HepG2 (cell line): ENCODE results near the gene ALDH4A1. TPM values are rescaled to one million over a fixed set of nuclear protein-coding genes. Genes with fewer than 3 reads are reported as not detected.

Experiments used
- GATAD1 ChIP-seq: IDR thresholded peaks from 2 replicates; pipeline ENCODE4 v1.6.1; 2016; ENCODE audit warnings: missing genetic modification reagents, missing compliant biosample characterization
- MBNL3 ChIP-seq: fragments of 250-450 bp; sonication (Bioruptor Pico); conservative IDR thresholded peaks from 2 replicates; pipeline ENCODE4 v1.8.0; 2022; ENCODE audit warnings: mild to moderate bottlenecking, inconsistent platforms
- MTA1 ChIP-seq: sonication (generic); formaldehyde crosslinking; IDR thresholded peaks from 2 replicates; pipeline ENCODE4 v1.4.0; 2020; ENCODE audit warnings: missing genetic modification reagents, mild to moderate bottlenecking, borderline replicate concordance
- MXD4 ChIP-seq: IDR thresholded peaks from 2 replicates; pipeline ENCODE4 v1.6.1; 2016; ENCODE audit warnings: mild to moderate bottlenecking, missing biosample characterization, missing genetic modification reagents
- PAWR ChIP-seq: sonication (generic); formaldehyde crosslinking; IDR thresholded peaks from 2 replicates; pipeline ENCODE4 v1.4.0; 2020; ENCODE audit warnings: missing genetic modification reagents, mild to moderate bottlenecking, borderline replicate concordance
- RBFOX2 ChIP-seq: fragments of 200-400 bp; formaldehyde crosslinking; IDR thresholded peaks from 2 replicates; pipeline ENCODE4 v1.6.1; 2017; ENCODE audit warnings: low read depth, mild to moderate bottlenecking, low read length
- SNAPC2 ChIP-seq: sonication (generic); formaldehyde crosslinking; IDR thresholded peaks from 2 replicates; pipeline ENCODE4 v1.8.1; 2022; ENCODE audit warnings: mild to moderate bottlenecking, missing genetic modification reagents
- THAP11 ChIP-seq: IDR thresholded peaks from 2 replicates; pipeline ENCODE4 v1.6.1; 2016; ENCODE audit warnings: missing biosample characterization, missing genetic modification reagents
- ZNF407 ChIP-seq: sonication (generic); formaldehyde crosslinking; IDR thresholded peaks from one replicate; pipeline ENCODE4 v1.5.1; 2020; ENCODE audit warnings: mild to moderate bottlenecking, missing genetic modification reagents; ENCODE audit errors: not compliant biosample characterization
- ZNF432 ChIP-seq: sonication (generic); formaldehyde crosslinking; IDR thresholded peaks from 2 replicates; pipeline ENCODE4 v1.5.0; 2020; ENCODE audit warnings: missing genetic modification reagents, mild to moderate bottlenecking, borderline replicate concordance
- polyA plus RNA-seq, 8 experiments: library from polyadenylated mRNA; depleted of rRNA in 3 of 8; stranded (reverse) in 7 of 8; unstranded in 1 of 8; fragments of >200 nt; fragmentation: Illumina TruSeq in 4 of 8; extraction: Trizol in 4 of 8; gene quantifications; 2 replicates each; pipeline versions ENCODE4 v1.2.1 to v1.2.3, GENCODE V29; 2011 to 2016; ENCODE audit warnings: low read depth in 4 of 8, missing spikeins in 1 of 8, mixed read lengths in 1 of 8; ENCODE audit not compliant: insufficient read depth in 1 of 8
- total RNA-seq, 5 experiments: library from RNA; depleted of rRNA; stranded (reverse); fragments of >200 nt; fragmentation: Illumina TruSeq; extraction: Trizol; gene quantifications; 2 replicates each; pipeline ENCODE4 v1.2.3, GENCODE V29; 2016; ENCODE audit warnings: low read depth in 1 of 5
- TF ChIP-seq, protein P1 (sequence below): sonication (generic); formaldehyde crosslinking; IDR thresholded peaks from 2 replicates; pipeline ENCODE4 v1.5.1; 2020; ENCODE audit warnings: mild to moderate bottlenecking, missing genetic modification reagents, borderline replicate concordance
- TF ChIP-seq, protein P2 (sequence below): sonication (generic); formaldehyde crosslinking; IDR thresholded peaks from 2 replicates; pipeline ENCODE4 v1.8.1; 2023; ENCODE audit warnings: mild to moderate bottlenecking, missing genetic modification reagents

ALDH4A1 gene
- total and polyA plus RNA-seq, 2 of the 13 experiments (the other 11 are each of a cell fraction or from before 2014, with no cell fraction given): 76.4 to 240 TPM

DNA sequence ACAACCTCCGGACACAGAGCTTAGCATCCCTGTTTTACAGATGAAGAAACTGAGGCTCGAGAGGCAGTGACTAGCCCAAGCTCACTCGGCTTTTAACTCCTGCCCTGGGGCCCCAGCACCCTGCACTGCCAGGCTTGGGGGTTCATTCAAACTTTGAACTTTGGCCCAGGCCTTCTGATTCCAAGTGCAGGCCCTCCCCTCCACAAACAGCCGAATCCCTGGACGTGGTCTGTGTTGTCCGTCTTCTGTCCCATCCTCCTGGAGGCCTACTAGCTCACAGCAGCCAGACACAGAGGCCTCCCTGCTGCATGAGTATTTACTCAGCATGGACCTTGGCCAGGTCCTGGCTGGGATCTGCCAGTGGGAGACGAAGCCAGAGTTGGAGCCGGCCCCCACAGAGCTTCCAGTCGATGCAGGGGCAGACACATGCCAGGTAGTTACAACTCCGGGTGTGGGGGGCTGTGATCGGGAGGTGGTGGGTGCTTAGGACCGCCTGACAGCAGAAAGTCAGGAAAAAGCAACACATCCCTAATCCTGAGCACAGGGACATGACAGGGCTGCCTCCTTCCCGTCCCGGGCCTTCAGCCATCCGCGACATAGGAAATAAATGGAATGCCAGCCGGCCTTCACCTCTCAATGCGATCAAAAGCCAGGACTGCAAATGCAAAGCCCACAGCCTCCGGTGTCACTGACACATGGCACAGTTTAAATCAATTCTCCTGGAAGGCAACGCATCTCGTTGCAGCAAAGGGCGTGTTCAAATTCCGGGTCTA is 46.7 kb upstream of the ALDH4A1 start (continued):
- TF ChIP-seq ZNF407 (CRISPR knock-in tag) (peak; percentile 51), PAWR (CRISPR knock-in tag) (0 out of 2 replicates have a peak, but pooled peaks have one; percentile 37), MBNL3 (CRISPR knock-in tag) (no peak), THAP11 (peak; percentile 64), ZNF432 (no peak; the same call in 1 of the 2 replicates), RBFOX2 (0 out of 2 replicates have a peak, but pooled peaks have one; percentile 25), MXD4 (CRISPR knock-in tag) (no peak; the same call in 1 of the 2 replicates), MTA1 (peak; percentile 93), SNAPC2 (CRISPR knock-in tag) (no peak; the same call in 1 of the 2 replicates), GATAD1 (CRISPR knock-in tag) (peak; percentile 58)
- TF ChIP-seq, protein P1, sequence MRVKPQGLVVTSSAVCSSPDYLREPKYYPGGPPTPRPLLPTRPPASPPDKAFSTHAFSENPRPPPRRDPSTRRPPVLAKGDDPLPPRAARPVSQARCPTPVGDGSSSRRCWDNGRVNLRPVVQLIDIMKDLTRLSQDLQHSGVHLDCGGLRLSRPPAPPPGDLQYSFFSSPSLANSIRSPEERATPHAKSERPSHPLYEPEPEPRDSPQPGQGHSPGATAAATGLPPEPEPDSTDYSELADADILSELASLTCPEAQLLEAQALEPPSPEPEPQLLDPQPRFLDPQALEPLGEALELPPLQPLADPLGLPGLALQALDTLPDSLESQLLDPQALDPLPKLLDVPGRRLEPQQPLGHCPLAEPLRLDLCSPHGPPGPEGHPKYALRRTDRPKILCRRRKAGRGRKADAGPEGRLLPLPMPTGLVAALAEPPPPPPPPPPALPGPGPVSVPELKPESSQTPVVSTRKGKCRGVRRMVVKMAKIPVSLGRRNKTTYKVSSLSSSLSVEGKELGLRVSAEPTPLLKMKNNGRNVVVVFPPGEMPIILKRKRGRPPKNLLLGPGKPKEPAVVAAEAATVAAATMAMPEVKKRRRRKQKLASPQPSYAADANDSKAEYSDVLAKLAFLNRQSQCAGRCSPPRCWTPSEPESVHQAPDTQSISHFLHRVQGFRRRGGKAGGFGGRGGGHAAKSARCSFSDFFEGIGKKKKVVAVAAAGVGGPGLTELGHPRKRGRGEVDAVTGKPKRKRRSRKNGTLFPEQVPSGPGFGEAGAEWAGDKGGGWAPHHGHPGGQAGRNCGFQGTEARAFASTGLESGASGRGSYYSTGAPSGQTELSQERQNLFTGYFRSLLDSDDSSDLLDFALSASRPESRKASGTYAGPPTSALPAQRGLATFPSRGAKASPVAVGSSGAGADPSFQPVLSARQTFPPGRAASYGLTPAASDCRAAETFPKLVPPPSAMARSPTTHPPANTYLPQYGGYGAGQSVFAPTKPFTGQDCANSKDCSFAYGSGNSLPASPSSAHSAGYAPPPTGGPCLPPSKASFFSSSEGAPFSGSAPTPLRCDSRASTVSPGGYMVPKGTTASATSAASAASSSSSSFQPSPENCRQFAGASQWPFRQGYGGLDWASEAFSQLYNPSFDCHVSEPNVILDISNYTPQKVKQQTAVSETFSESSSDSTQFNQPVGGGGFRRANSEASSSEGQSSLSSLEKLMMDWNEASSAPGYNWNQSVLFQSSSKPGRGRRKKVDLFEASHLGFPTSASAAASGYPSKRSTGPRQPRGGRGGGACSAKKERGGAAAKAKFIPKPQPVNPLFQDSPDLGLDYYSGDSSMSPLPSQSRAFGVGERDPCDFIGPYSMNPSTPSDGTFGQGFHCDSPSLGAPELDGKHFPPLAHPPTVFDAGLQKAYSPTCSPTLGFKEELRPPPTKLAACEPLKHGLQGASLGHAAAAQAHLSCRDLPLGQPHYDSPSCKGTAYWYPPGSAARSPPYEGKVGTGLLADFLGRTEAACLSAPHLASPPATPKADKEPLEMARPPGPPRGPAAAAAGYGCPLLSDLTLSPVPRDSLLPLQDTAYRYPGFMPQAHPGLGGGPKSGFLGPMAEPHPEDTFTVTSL (CRISPR knock-in tag): peak; percentile 76
- TF ChIP-seq, protein P2, sequence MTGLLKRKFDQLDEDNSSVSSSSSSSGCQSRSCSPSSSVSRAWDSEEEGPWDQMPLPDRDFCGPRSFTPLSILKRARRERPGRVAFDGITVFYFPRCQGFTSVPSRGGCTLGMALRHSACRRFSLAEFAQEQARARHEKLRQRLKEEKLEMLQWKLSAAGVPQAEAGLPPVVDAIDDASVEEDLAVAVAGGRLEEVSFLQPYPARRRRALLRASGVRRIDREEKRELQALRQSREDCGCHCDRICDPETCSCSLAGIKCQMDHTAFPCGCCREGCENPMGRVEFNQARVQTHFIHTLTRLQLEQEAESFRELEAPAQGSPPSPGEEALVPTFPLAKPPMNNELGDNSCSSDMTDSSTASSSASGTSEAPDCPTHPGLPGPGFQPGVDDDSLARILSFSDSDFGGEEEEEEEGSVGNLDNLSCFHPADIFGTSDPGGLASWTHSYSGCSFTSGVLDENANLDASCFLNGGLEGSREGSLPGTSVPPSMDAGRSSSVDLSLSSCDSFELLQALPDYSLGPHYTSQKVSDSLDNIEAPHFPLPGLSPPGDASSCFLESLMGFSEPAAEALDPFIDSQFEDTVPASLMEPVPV (CRISPR knock-in tag): peak; percentile 94
